Measurements from ENCODE around the gene TRAF2. TPM values are rescaled to one million over a fixed set of nuclear protein-coding genes. Genes with fewer than 3 reads are reported as not detected.
A peak's percentile ranks its signal among the peaks of the same experiment; 100 is the strongest.

TRAF2 gene
- total and polyA plus RNA-seq, 2 of the 13 experiments (the other 11 are each of a cell fraction or from before 2014, with no cell fraction given) = 12.4 to 13.6 TPM

- TF ChIP-seq GZF1 (CRISPR knock-in tag; IDR thresholded peaks at IDR 0.05) (0 out of 2 replicates have a peak, but pooled peaks have one; percentile 40), KAT7 (CRISPR knock-in tag; IDR thresholded peaks at IDR 0.05; ENCODE audit: borderline replicate concordance) (0 out of 2 replicates have a peak, but pooled peaks have one; percentile 12), ZNF546 (CRISPR knock-in tag; conservative IDR thresholded peaks at IDR 0.05) (no peak), MBD4 (IDR thresholded peaks at IDR 0.05; ENCODE audit: borderline replicate concordance, low read length) (no peak), EZH2 (conservative IDR thresholded peaks at IDR 0.05; ENCODE audit: low read depth, low read length) (no peak), ZNF224 (CRISPR knock-in tag; IDR thresholded peaks at IDR 0.05) (0 out of 2 replicates have a peak, but pooled peaks have one; percentile 39), THAP7 (CRISPR knock-in tag; IDR thresholded peaks at IDR 0.05) (no peak), BCL3 (CRISPR knock-in tag; IDR thresholded peaks at IDR 0.05) (no peak), ZNF354B (CRISPR knock-in tag; IDR thresholded peaks at IDR 0.05) (no peak), BHLHE40 (IDR thresholded peaks at IDR 0.05; ENCODE audit: low read length) (no peak), HNRNPL (IDR thresholded peaks at IDR 0.05; ENCODE audit: low read depth, low read length) (0 out of 2 replicates have a peak, but pooled peaks have one; percentile 6), SNRNP70 (IDR thresholded peaks at IDR 0.05; ENCODE audit: low read depth, low read length) (no peak), KDM3A (CRISPR knock-in tag; IDR thresholded peaks at IDR 0.05; ENCODE audit: low read depth) (0 out of 2 replicates have a peak, but pooled peaks have one; percentile 15), ATF7-NPFF (CRISPR knock-in tag; IDR thresholded peaks at IDR 0.05; ENCODE audit: low read depth) (no peak; the same call in 1 of the 2 replicates), ZNF550 (CRISPR knock-in tag; IDR thresholded peaks at IDR 0.05; ENCODE audit: borderline replicate concordance) (no peak), ZFP90 (CRISPR knock-in tag; IDR thresholded peaks at IDR 0.05; ENCODE audit: borderline replicate concordance) (no peak), ZSCAN22 (CRISPR knock-in tag; IDR thresholded peaks at IDR 0.05) (no peak)
- TF ChIP-seq, protein P1, sequence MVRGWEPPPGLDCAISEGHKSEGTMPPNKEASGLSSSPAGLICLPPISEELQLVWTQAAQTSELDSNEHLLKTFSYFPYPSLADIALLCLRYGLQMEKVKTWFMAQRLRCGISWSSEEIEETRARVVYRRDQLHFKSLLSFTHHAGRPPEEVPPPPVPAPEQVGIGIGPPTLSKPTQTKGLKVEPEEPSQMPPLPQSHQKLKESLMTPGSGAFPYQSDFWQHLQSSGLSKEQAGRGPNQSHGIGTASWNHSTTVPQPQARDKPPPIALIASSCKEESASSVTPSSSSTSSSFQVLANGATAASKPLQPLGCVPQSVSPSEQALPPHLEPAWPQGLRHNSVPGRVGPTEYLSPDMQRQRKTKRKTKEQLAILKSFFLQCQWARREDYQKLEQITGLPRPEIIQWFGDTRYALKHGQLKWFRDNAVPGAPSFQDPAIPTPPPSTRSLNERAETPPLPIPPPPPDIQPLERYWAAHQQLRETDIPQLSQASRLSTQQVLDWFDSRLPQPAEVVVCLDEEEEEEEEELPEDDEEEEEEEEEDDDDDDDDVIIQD (CRISPR knock-in tag; IDR thresholded peaks at IDR 0.05; ENCODE audit: low read depth) = no peak
- TF ChIP-seq, protein P2, sequence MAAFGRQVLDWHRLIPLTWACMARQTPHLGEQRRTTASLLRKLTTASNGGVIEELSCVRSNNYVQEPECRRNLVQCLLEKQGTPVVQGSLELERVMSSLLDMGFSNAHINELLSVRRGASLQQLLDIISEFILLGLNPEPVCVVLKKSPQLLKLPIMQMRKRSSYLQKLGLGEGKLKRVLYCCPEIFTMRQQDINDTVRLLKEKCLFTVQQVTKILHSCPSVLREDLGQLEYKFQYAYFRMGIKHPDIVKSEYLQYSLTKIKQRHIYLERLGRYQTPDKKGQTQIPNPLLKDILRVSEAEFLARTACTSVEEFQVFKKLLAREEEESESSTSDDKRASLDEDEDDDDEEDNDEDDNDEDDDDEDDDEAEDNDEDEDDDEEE (CRISPR knock-in tag; IDR thresholded peaks at IDR 0.05) = no peak
- TF ChIP-seq, protein P3, sequence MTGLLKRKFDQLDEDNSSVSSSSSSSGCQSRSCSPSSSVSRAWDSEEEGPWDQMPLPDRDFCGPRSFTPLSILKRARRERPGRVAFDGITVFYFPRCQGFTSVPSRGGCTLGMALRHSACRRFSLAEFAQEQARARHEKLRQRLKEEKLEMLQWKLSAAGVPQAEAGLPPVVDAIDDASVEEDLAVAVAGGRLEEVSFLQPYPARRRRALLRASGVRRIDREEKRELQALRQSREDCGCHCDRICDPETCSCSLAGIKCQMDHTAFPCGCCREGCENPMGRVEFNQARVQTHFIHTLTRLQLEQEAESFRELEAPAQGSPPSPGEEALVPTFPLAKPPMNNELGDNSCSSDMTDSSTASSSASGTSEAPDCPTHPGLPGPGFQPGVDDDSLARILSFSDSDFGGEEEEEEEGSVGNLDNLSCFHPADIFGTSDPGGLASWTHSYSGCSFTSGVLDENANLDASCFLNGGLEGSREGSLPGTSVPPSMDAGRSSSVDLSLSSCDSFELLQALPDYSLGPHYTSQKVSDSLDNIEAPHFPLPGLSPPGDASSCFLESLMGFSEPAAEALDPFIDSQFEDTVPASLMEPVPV (CRISPR knock-in tag; IDR thresholded peaks at IDR 0.05) = 0 out of 2 replicates have a peak, but pooled peaks have one; percentile 32
These were observed 59.3 kb downstream of the TRAF2 start (continued) for GRCh38 chr9:136945333-136946227.
